Breast epithelium (tissue), 4 donors: ENCODE data around the gene OBSCN. TPM values are rescaled to one million over a fixed set of nuclear protein-coding genes. Genes with fewer than 3 reads are reported as not detected.
A peak's percentile ranks its signal among the peaks of the same experiment; 100 is the strongest.

Experiments used
- DNase-seq, 2 donors: peaks; one replicate each; pipeline ENCODE4 v3.0.0-alpha.2; 2019; ENCODE audit warnings: low spot score in 2 of 2
- H3K27ac ChIP-seq, 2 donors: fragments of 200-600 bp; sonication (generic) in 1 of 2; one replicate each; pipeline ENCODE4 v1.5.1; 2016 to 2019; ENCODE audit warnings: mild to moderate bottlenecking in 1 of 2
- H3K27me3 ChIP-seq, 2 donors: fragments of 200-600 bp; sonication (generic) in 1 of 2; one replicate each; pipeline versions ENCODE4 v1.5.1 to v1.6.0; 2017 to 2019; ENCODE audit warnings: control low read depth in 1 of 2, mild to moderate bottlenecking in 1 of 2
- H3K36me3 ChIP-seq: fragments of 200-600 bp; one replicate; pipeline ENCODE4 v1.5.1; 2019
- H3K4me1 ChIP-seq, 2 donors: fragments of 200-600 bp; sonication (generic); one replicate each; pipeline ENCODE4 v1.5.1; 2016 to 2019; ENCODE audit warnings: control low read depth in 1 of 2
- H3K4me3 ChIP-seq, 3 donors: fragments of 200-600 bp; sonication (generic); 1 replicate in 2 of 3; 2 replicates in 1 of 3; pipeline ENCODE4 v1.5.1; 2016 to 2019; ENCODE audit warnings: mild to moderate bottlenecking in 3 of 3, moderate library complexity in 2 of 3
- H3K9me3 ChIP-seq, 2 donors: fragments of 200-600 bp; sonication (generic) in 1 of 2; one replicate each; pipeline ENCODE4 v1.5.1; 2016 to 2019; ENCODE audit warnings: control low read depth in 1 of 2
- CTCF ChIP-seq, 3 donors: fragments of 450-650 bp; IDR thresholded peaks; one replicate each; pipeline ENCODE4 v1.5.1; 2016 to 2017; ENCODE audit warnings: antibody characterized with exemption in 3 of 3, mild to moderate bottlenecking in 3 of 3, moderate library complexity in 3 of 3
- POLR2A ChIP-seq: fragments of 450-650 bp; IDR thresholded peaks from one replicate; pipeline ENCODE4 v1.6.1; 2016; ENCODE audit warnings: antibody characterized with exemption, mild to moderate bottlenecking, moderate library complexity
- POLR2AphosphoS5 ChIP-seq, 3 donors: sonication (generic); formaldehyde crosslinking; IDR thresholded peaks; one replicate each; pipeline ENCODE4 v1.6.1; 2017; ENCODE audit warnings: antibody characterized with exemption in 3 of 3
- intact Hi-C: fragments of 100-400 bp; cut with DNase I; formaldehyde crosslinking; loops from one replicate; pipeline ENCODE4 v1.15.1; 2023; ENCODE audit warnings: low total_unique reads
- total RNA-seq, 3 donors: library from RNA; depleted of rRNA; stranded (reverse); fragments of >200 nt; gene quantifications; one replicate each; pipeline ENCODE4 v1.1.0, GENCODE V29; 2016

OBSCN gene
- total RNA-seq, 3 donors from 2014 or later: 3.0 to 40.0 (median 27.9) TPM

GRCh38 chr1:228273720-228274451 is 66.0 kb downstream of the OBSCN start:
- H3K27me3 ChIP-seq: no peaks in the 10 kb centered on the region
- no peaks in the 10 kb centered on the region for H3K36me3 ChIP-seq
- H3K27ac ChIP-seq: no peak overlapping the region
- TF ChIP-seq POLR2AphosphoS5 (IDR thresholded peaks at IDR 0.05) (no peak), POLR2A (no peak), CTCF (IDR thresholded peaks at IDR 0.05) (no peak)
- no peaks in the 10 kb centered on the region for H3K9me3 ChIP-seq
- H3K4me1 ChIP-seq: no peaks in the 10 kb centered on the region
- DNase-seq: no peak
- H3K4me3 ChIP-seq: no peak overlapping the region
- intact Hi-C loops: loop anchor here (10.0 kb wide), 1 partner anchor 189 kb away; the partner anchor contains the start of gene ARF1

- intact Hi-C loops: loop anchor here (10.0 kb wide), 1 partner anchor 190 kb away; the partner anchor contains the start of gene ARF1
- no peak overlapping the region for H3K27ac ChIP-seq
- no peaks in the 10 kb centered on the region for H3K27me3 ChIP-seq
- TF ChIP-seq CTCF (IDR thresholded peaks at IDR 0.05) (no peak), POLR2A (no peak), POLR2AphosphoS5 (IDR thresholded peaks at IDR 0.05) (no peak)
- H3K4me1 ChIP-seq: no peaks in the 10 kb centered on the region
- no peaks in the 10 kb centered on the region for H3K9me3 ChIP-seq
- no peak for DNase-seq
- H3K4me3 ChIP-seq: peak overlapping the region; percentile 55 to 89 (median 62)
- no peaks in the 10 kb centered on the region for H3K36me3 ChIP-seq
These were observed 66.8 kb downstream of the OBSCN start for GRCh38 chr1:228274452-228275178.

- peak overlapping the region; percentile 55 to 89 (median 62) for H3K4me3 ChIP-seq
- no peaks in the 10 kb centered on the region for H3K36me3 ChIP-seq
- TF ChIP-seq POLR2AphosphoS5 (IDR thresholded peaks at IDR 0.05): no peak
- TF ChIP-seq CTCF (IDR thresholded peaks at IDR 0.05): no peak
- TF ChIP-seq POLR2A: no peak
- no peaks in the 10 kb centered on the region for H3K27me3 ChIP-seq
- no peaks in the 10 kb centered on the region for H3K4me1 ChIP-seq
- intact Hi-C loops: loop anchor here (10.0 kb wide), 1 partner anchor 190 kb away; the partner anchor contains the start of gene ARF1
- H3K9me3 ChIP-seq: no peaks in the 10 kb centered on the region
- peak overlapping the region; percentile 51 to 87 for H3K27ac ChIP-seq
- DNase-seq: no peak
These were observed 67.3 kb downstream of the OBSCN start for GRCh38 chr1:228275179-228275429.

- DNase-seq: peak; percentile 88
- Histone ChIP-seq H3K27me3 (no peaks in the 10 kb centered on the region), H3K4me1 (no peaks in the 10 kb centered on the region), H3K9me3 (no peaks in the 10 kb centered on the region), H3K36me3 (no peaks in the 10 kb centered on the region), H3K27ac (peak overlapping the region; percentile 52 to 87), H3K4me3 (peak overlapping the region; percentile 55 to 89 (median 62))
- intact Hi-C loops: loop anchor here (10.0 kb wide), 1 partner anchor 191 kb away; the partner anchor contains the start of gene ARF1
- TF ChIP-seq POLR2A (no peak), POLR2AphosphoS5 (IDR thresholded peaks at IDR 0.05) (no peak), CTCF (IDR thresholded peaks at IDR 0.05) (no peak)
These were observed 67.8 kb downstream of the OBSCN start for GRCh38 chr1:228275430-228276173.
